ENCODE measurements around the gene LRP10.

- TF ChIP-seq CTCF (IDR thresholded peaks at IDR 0.05) (no peak), EZH2 (IDR thresholded peaks at IDR 0.05; ENCODE audit: borderline replicate concordance, insufficient read depth, low read depth, low read length, poor library complexity, severe bottlenecking) (no peak)
Measured at GRCh38 chr14:22835505-22835904, 36.0 kb upstream of the LRP10 start.
